ENCODE measurements around the gene SMLR1.
A peak's percentile ranks its signal among the peaks of the same experiment; 100 is the strongest.

Gene SMLR1

DNA sequence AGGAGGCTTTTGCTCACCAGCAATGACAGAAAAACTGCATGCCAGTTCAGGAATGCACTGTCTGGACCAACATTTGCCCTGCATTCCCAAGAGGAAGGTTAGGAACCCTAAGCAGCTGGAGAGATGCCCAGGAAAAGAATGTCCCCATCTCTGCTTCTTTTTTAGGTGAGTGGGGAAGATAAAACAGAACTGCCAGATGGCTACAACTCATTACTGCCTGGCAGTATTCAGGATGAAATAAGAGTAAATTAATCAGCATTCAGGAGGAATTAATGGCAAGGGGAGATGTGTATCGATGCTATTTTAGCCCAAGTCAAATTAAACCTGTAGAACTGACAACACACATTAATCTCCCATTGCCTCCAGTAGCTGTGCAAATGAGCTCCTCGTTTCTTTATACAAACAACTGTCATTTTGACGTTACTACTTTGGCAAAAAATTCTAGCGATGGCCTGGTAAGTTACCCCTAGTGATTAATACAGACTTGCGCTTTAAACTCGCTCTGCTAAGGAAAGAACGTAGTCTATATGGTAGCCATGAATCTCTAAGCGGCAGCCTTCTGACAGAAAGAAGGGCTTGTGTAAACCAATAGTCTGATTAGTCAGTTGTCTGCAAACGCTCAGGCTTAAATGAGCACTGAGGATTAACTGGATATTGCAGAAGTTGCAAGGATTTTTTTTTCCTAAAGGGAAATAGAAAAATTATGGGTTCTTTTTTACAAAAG lies 16.7 kb upstream of the SMLR1 start:
- no peak for DNase-seq (ENCODE audit: low read depth)
- H3K4me3 ChIP-seq (ENCODE audit: low read length) = no peak overlapping the region
- TF ChIP-seq, protein P1, sequence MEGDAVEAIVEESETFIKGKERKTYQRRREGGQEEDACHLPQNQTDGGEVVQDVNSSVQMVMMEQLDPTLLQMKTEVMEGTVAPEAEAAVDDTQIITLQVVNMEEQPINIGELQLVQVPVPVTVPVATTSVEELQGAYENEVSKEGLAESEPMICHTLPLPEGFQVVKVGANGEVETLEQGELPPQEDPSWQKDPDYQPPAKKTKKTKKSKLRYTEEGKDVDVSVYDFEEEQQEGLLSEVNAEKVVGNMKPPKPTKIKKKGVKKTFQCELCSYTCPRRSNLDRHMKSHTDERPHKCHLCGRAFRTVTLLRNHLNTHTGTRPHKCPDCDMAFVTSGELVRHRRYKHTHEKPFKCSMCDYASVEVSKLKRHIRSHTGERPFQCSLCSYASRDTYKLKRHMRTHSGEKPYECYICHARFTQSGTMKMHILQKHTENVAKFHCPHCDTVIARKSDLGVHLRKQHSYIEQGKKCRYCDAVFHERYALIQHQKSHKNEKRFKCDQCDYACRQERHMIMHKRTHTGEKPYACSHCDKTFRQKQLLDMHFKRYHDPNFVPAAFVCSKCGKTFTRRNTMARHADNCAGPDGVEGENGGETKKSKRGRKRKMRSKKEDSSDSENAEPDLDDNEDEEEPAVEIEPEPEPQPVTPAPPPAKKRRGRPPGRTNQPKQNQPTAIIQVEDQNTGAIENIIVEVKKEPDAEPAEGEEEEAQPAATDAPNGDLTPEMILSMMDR (IDR thresholded peaks at IDR 0.05; ENCODE audit: insufficient read depth, low read depth, low read length, missing control alignments) = no peak

DNA sequence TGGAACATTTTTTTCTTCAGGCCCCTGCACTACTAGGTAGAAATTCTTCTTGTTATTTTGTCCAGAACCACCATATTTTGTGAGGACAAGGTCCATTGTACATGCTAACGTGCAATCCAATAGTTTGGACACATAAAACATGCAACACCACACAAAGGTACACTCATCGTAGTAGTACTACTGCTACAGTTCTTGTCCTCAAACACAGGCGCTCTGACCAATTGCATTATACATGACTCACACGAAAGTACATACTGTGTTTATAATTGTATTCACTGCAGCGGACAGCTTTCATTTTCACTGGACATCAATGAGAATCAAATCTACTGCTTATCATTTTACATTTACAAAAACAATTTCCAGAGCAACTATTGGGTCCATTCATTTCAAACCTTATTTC lies 15.3 kb upstream of the SMLR1 start:
- DNase-seq (ENCODE audit: low read depth) = no peak
- TF ChIP-seq, protein P1 (IDR thresholded peaks at IDR 0.05; ENCODE audit: insufficient read depth, low read depth, low read length, missing control alignments) = no peak
- no peak overlapping the region for H3K4me3 ChIP-seq (ENCODE audit: low read length)

DNA sequence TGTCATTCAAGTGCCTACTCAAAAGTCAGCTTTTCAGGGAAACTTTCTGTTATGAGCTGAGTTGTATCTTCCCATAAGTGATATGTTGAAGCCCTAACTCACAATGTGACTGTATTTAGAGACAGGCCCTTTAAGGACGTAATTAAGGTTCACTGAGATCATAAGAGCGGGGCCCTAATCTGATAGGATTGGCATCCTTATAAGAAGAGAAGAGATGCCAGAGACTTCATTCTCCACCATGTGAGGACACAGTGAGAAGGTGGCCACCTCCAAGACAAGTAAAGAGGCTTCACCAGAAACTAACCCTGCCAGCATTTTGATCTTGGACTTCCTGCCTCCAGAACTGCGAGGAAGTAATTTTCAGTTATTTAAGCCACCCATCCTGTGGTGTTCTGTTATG lies 12.7 kb upstream of the SMLR1 start:
- TF ChIP-seq, protein P1 (IDR thresholded peaks at IDR 0.05; ENCODE audit: insufficient read depth, low read depth, low read length, missing control alignments) = no peak
- DNase-seq (ENCODE audit: low read depth) = no peak
- H3K4me3 ChIP-seq (ENCODE audit: low read length) = no peak overlapping the region

DNA sequence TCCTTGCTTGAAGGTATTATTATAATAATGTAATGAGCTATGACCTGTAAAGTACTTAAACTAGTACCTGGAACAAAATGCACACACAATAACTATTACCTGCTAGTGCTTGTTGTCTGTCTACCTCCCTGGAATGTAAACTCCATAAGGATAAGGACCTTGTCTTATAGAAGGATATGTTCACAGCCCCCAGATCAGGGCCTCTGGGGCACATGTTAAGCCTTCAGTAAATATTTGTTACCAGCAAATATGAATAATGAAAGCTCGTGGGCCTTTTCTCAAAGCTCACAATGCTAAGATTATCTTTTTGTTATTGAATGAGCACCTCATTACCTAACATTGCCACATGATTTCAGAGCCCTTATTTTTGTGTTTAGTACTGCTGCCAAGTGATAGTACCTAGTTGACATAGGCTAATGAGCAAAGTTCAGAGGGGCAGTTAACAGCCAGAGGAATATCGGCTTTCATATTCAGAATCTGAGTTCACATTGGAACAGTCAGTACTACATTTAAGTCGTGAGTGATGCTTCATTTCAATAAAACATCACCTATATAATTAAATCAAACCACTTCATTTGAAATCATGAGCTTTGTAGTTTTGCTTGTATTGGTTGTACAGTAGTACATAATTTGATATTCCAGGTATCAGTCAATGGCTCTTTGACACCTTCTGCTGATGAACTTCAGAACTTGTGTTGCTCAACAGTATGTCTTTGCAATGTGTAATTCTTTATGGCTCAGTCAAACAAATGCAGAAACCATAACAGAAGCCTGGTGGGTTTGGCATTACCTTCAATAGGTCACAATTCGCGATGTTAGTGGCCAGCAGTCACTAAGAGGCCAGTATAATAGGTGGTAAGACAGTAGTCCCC lies 11.8 kb upstream of the SMLR1 start:
- no peak overlapping the region for H3K4me3 ChIP-seq (ENCODE audit: low read length)
- TF ChIP-seq, protein P1 (IDR thresholded peaks at IDR 0.05; ENCODE audit: insufficient read depth, low read depth, low read length, missing control alignments) = no peak
- peak; percentile 6 for DNase-seq (ENCODE audit: low read depth)

DNA sequence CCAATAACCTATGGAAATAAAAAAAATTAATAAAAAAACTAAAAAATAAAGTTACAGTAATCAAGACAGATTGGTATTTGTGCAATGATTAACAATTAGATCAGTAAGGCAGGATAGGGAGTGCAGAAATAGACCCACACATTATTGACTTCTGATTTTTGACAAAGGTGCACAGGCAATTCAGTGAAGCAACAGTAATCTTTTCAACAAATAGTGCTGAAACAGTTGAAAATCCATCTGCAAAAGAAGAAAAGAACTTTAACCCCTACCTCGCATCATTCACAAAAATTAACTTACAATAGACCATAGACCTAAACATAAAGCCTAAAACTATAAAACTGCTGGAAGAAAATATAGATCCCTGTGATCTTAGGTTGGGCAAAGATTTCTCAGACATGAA lies 4.5 kb upstream of the SMLR1 start:
- H3K4me3 ChIP-seq (ENCODE audit: low read length) = no peak overlapping the region
- TF ChIP-seq, protein P1 (IDR thresholded peaks at IDR 0.05; ENCODE audit: insufficient read depth, low read depth, low read length, missing control alignments) = no peak
- no peak for DNase-seq (ENCODE audit: low read depth)

DNA sequence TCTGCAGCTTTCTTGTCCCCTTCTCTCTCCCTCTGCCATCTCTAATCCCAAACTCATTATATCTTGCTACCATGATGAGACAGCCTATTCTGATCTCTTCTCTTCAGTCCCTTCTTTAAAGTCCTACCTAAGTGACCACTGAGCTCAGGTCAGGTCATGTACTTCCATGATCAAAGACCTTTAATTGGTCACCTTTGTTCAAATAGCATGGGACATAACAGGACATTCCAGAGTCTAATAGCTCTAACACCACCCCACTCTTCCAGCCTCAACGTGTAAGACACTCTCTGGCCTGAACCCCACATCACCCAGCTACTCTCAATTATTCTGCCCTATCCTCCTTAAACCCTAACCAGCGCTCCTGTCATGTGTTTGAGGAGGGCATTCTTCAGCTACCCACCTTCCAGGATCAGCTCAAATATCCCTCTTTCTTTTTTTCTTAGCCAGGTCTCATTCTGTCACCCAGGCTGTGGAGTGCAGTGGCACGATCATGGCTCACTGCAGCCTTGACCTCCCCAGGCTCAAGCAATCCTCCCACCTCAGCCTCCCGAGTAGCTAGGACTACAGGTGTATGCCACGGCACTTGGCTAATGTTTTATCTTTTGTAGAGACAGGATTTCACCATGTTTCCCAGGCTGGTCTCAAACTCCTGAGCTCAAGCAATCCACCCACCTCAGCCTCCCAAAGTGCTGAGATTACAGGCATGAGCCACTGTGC lies 2.1 kb upstream of the SMLR1 start:
- TF ChIP-seq, protein P1 (IDR thresholded peaks at IDR 0.05; ENCODE audit: insufficient read depth, low read depth, low read length, missing control alignments) = no peak
- DNase-seq (ENCODE audit: low read depth) = no peak
- H3K4me3 ChIP-seq (ENCODE audit: low read length) = no peak overlapping the region
